GM21737 (cell line): ENCODE data around the gene ALG14.
A peak's percentile ranks its signal among the peaks of the same experiment; 100 is the strongest.

Experiments
- ATAC-seq: cut with Tn5 transposase; IDR thresholded peaks from one replicate; pipeline ENCODE4 v1.9.1; 2021; ENCODE audit warnings: mild to moderate bottlenecking, moderate library complexity; ENCODE audit not compliant: unreplicated experiment

Gene ALG14

DNA sequence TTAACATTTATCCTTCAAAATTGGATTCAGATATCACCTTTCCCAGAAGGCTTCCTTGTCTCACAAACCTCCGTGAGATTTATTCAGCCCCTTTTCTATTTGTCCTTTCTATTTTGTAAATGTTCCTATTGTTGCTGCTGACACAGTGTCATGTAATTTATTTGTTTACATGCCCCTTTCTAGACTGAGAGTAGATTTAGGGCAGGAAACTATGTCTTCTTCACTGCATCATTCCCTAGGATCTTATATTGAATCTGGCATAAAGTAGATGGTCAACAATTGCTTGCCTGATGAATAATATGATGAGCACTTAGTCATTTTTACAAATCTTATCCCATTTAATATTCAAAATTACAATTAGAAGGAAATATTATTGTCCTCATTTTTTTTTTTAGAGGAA, 137.7 kb downstream of the ALG14 start:
- ATAC-seq = no peak

- ATAC-seq = no peak
Measured at GRCh38 chr1:94934551-94934950, 138.2 kb downstream of the ALG14 start.

DNA sequence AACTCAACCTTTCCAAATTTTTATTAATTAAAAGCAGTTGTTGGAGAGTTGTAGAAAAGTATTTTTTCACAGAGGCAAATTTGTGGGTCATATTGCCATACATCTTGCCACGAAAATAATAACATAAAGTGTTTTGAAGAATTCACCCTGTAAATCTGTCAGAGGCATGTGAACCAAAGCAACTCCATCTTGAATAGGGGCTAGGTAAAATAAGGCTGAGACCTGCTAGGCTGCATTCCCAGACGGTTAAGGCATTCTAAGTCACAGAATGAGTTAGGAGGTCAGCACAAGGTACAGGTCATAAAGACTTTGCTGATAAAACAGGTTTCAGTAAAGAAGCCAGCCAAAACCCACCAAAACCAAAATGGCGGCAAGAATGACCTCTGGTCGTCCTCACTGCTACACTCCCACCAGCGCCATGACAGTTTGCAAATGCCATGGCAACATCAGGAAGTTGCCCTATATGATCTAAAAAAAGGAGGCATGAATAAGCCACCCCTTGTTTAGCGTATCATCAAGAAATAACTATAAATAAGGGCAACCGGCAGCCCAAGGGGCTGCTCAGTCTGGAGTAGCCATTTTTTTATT, 141.4 kb downstream of the ALG14 start:
- no peak for ATAC-seq

DNA sequence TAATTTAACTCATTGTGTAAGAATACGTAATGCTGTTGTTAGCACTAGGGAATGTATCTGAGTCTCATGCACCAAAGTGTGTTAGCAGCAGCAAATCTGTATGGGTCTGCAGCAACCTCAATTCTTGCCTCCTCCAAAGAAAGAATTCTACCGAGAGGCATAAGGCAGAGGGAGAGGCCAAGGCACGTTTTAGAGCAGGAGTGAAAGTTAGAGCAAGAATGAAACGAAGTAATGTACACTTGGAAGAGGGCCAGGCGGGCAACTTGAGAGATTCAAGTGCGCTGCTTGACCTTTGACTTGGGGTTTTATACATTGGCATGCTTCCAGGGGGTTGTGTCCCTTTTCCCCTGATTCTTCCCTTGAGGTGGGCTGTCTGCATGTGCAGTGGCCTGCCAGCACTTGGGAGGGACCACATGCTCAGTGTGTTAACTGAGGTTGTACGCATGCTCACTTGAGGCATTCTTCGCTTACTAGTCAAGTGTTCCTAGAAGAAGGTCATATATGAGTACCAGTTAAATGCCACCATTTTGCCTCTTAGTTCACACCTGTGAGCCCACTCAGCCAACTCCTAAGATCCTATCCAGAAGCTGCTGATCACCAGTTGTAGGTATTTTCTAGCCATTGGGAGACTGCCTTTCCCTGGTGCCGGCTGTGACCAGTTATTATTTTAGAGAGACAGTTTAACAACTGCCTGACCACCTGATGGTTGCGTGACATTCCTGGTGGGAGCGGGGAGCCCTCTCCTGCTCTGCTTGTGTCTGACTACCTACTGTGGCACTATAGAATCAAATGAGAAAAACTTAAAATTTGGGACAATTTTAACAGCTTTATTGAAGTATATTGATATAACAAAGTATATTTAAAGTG, 143.2 kb downstream of the ALG14 start:
- no peak for ATAC-seq

GRCh38 chr1:94928293-94928939, 144.3 kb downstream of the ALG14 start:
- no peak for ATAC-seq

DNA sequence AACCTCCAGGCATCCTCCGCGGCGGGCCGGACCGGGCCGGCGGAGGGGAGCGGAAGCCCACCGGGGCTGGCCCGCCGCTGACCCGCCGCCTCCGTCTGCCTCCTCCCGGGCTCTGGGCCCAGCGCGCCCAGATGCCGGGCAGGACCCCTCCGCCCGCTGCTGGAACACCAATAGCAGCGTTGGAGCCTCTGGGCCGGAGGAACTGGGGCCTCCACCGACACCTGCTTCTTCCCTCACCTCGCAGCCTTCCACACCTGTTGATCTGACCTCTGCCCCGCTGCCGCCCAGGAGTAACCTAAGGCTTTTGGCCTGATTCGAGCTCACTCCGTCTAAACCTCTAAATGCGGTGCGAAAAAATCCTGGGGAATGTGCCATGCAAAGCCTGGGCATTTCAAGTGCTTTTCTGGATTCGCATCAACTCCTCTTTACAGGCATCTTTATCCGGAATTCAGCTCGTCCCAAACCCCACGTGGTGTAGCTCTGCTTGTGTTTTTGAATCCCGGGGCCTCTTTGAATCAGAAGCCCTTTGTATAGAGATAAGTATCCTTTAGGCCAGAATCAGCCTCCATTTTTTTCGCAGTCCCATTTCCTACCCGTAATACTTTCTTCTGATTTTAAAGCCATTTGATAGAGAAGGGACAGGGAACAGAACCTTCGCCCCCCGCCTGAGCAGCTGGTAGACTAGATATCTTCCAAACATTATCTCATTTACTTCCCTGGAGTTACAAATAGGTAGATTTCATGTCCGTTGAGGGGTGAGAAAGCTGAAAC, 145.2 kb downstream of the ALG14 start:
- no peak for ATAC-seq

DNA sequence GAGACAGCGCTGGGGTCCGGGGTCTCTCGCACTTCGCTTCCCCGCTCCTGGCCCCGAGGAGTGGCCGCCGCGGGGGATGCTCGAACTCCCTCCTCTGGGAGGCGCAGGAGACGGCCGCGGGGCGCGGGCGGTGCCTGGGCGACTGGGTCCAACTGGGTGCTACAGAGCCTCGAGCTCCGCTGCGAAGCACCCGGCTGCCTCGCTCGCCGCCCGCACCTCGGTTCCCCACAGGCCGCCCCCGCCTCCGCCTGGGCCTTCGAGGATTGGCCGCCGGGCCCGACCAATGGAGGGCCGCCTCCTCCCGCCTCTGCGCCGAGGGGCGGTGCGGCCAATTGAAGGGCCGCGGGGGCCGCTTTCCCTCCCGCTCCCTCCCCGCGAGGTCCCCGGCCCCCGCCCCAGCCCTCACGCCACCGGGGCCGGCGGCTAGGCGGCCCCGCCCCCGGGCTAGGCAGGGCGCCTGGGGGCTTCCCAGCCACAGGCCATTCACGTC, 145.8 kb downstream of the ALG14 start, which contains the start of gene CNN3:
TSS of gene CNN3 (minus strand) at position 196 of the 490 bp plus-strand sequence. CDS start 216 bp downstream, outside the sequence.
- peak; percentile 85 for ATAC-seq

DNA sequence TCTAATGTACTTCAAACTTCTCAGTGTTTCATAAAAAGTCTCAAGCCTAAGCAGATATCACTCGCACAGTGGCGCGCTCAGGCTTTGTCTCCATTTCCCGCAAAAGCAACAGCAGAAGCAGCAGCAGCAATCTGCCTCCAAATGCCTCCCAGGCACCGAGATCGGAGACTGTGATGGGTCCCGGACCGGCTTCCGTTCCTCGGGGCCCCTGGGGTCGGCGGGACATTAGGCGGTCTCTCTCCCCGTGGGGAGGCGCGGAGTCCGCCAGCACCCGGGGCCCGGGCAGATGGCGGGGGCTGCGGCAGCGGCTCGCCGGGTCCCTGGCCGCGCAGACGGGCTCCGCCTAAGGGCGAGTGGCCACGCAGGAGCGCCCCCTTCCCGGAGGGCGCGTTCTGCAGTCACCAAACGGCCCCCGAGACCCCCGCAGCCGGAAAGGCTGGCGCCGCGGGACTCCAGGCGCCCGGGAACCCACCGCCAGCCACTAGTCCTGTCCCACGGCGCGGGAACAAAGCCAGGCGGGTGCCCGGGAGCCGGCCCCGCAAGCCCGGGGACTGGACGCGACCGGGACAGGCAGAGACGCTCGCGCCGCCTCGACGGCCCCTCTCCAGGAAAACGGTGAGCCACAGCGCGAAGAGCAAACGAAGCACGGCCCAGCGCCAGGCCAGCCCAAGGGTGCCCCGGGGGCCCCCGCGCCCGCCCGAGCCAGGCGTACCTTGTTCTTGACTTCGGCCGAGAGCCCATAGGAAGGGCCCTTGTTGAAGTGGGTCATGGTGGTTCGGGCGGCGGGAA, 146.4 kb downstream of the ALG14 start:
- peak; percentile 23 for ATAC-seq

- no peak for ATAC-seq
Measured at GRCh38 chr1:94925561-94926125, 147.1 kb downstream of the ALG14 start.

DNA sequence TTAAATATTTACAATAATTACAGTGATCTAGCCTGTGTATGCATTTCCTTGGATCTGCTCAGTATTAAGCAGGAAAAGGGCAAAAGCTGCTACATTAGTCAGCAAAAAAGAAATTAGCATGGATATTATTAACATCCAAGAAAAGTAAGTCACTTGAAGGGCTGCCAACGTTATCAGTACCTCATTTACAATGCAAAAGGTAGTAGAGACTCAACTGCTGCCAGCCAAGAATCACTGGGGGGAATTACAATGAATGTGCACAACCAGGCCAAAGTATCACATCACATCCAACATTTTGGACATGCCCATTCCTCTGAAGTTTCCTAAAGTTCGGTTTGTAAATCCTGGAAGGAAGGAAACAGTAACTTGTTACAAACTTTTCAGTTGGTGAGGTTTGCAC, 147.7 kb downstream of the ALG14 start:
- ATAC-seq = no peak
